ENCODE measurements around the gene FTH1.

Gene FTH1

DNA sequence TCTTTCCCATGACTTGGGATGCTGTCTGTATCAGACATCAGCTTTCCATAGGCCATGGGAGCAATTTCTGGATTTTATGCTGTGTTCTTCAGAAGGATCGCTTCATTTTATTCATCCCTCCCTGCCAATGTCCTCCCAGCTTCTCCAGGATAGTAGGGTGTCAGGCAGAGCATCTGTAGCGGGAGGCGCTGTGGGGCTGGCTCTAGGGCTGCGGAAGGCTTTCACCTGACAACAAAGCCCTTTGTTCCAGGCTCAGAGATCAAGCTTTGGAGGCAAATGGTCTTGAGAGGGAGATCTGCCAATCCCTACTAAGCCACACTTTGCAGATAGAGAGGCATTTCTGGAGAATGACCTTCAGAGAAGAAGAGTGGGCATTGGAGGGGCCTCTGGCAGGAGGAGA lies 29.5 kb upstream of the FTH1 start:
- Histone ChIP-seq H3K79me2 (ENCODE audit: insufficient read depth, low read length) (no peaks in the 10 kb centered on the region), H3K9me3 (ENCODE audit: insufficient read depth, low read depth, low read length) (no peaks in the 10 kb centered on the region; the same call in 1 of the 2 replicates), H3K9ac (ENCODE audit: low read depth, low read length, poor library complexity, severe bottlenecking) (no peak overlapping the region), H4K20me1 (ENCODE audit: insufficient read depth, low read length, poor library complexity, severe bottlenecking) (no peaks in the 10 kb centered on the region), H3K4me3 (ENCODE audit: low read length, poor library complexity, severe bottlenecking) (no peak overlapping the region), H3K36me3 (ENCODE audit: insufficient read depth, low read length) (no peaks in the 10 kb centered on the region), H3F3A (ENCODE audit: low read depth) (no peaks in the 10 kb centered on the region), H3K4me2 (ENCODE audit: low read depth, low read length, poor library complexity, severe bottlenecking) (no peak overlapping the region), H3K4me1 (ENCODE audit: insufficient read depth, low read length, poor library complexity, severe bottlenecking) (no peaks in the 10 kb centered on the region), H3K27me3 (ENCODE audit: insufficient read depth, low read length, poor library complexity, severe bottlenecking) (no peaks in the 10 kb centered on the region), H3K9me2 (replicated peaks; ENCODE audit: low read depth, low read length) (no peaks in the 10 kb centered on the region), H2AFZ (ENCODE audit: low read length) (no peak overlapping the region)
- TF ChIP-seq, protein P1, sequence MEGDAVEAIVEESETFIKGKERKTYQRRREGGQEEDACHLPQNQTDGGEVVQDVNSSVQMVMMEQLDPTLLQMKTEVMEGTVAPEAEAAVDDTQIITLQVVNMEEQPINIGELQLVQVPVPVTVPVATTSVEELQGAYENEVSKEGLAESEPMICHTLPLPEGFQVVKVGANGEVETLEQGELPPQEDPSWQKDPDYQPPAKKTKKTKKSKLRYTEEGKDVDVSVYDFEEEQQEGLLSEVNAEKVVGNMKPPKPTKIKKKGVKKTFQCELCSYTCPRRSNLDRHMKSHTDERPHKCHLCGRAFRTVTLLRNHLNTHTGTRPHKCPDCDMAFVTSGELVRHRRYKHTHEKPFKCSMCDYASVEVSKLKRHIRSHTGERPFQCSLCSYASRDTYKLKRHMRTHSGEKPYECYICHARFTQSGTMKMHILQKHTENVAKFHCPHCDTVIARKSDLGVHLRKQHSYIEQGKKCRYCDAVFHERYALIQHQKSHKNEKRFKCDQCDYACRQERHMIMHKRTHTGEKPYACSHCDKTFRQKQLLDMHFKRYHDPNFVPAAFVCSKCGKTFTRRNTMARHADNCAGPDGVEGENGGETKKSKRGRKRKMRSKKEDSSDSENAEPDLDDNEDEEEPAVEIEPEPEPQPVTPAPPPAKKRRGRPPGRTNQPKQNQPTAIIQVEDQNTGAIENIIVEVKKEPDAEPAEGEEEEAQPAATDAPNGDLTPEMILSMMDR (conservative IDR thresholded peaks at IDR 0.05; ENCODE audit: low read length): no peak
- no peak for TF ChIP-seq EZH2phosphoT487 (IDR thresholded peaks at IDR 0.05; ENCODE audit: borderline replicate concordance)

DNA sequence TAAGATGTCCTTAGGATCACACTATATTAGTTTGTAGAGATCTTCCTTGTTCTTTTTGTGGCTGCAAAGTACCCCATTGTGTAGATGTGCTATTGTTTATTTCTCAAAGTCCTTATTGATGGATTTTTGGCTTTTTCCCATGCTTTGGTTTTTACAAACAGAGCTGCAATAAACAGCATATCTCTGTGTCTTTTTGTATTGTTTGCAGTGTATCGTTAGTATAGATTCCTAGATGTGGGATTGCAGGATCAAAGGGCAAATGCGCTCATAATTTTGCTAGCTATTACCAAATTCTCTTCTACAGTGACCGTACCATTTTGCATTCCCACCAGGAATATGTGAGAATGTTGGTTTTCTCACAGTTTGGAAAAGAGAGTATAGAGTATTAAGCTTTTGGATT lies 27.5 kb upstream of the FTH1 start:
- H3K4me1 ChIP-seq (ENCODE audit: insufficient read depth, low read length, poor library complexity, severe bottlenecking): no peaks in the 10 kb centered on the region
- H3F3A ChIP-seq (ENCODE audit: low read depth): no peaks in the 10 kb centered on the region
- H3K9ac ChIP-seq (ENCODE audit: low read depth, low read length, poor library complexity, severe bottlenecking): no peak overlapping the region
- H3K9me3 ChIP-seq (ENCODE audit: insufficient read depth, low read depth, low read length): no peaks in the 10 kb centered on the region; the same call in 1 of the 2 replicates
- no peak for TF ChIP-seq EZH2phosphoT487 (IDR thresholded peaks at IDR 0.05; ENCODE audit: borderline replicate concordance)
- TF ChIP-seq, protein P1 (conservative IDR thresholded peaks at IDR 0.05; ENCODE audit: low read length): no peak
- no peak overlapping the region for H3K4me3 ChIP-seq (ENCODE audit: low read length, poor library complexity, severe bottlenecking)
- no peaks in the 10 kb centered on the region for H3K27me3 ChIP-seq (ENCODE audit: insufficient read depth, low read length, poor library complexity, severe bottlenecking)
- no peaks in the 10 kb centered on the region for H3K9me2 ChIP-seq (replicated peaks; ENCODE audit: low read depth, low read length)
- no peak overlapping the region for H2AFZ ChIP-seq (ENCODE audit: low read length)
- H3K4me2 ChIP-seq (ENCODE audit: low read depth, low read length, poor library complexity, severe bottlenecking): no peak overlapping the region
- no peaks in the 10 kb centered on the region for H4K20me1 ChIP-seq (ENCODE audit: insufficient read depth, low read length, poor library complexity, severe bottlenecking)
- no peaks in the 10 kb centered on the region for H3K79me2 ChIP-seq (ENCODE audit: insufficient read depth, low read length)
- no peaks in the 10 kb centered on the region for H3K36me3 ChIP-seq (ENCODE audit: insufficient read depth, low read length)

DNA sequence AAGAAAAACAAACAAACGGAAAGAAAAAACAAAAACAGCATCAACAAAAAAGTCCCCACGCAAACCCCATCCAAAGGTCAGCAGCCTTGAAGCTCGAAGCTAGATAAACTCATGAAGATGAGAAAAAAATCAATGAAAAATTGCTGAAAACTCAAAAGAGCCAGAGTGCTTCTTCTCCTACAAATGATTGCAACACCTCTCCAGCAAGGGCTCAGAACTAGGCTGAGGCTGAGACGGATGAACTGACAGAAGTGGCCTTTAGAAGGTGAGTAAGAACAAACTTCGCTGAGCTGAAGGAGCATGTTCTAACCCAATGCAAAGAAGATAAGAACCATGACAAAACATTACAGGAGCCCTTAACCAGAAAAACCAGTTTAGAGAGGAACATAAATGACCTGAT lies 18.4 kb upstream of the FTH1 start:
- Histone ChIP-seq H3K79me2 (ENCODE audit: insufficient read depth, low read length) (no peaks in the 10 kb centered on the region), H4K20me1 (ENCODE audit: insufficient read depth, low read length, poor library complexity, severe bottlenecking) (no peaks in the 10 kb centered on the region), H3K36me3 (ENCODE audit: insufficient read depth, low read length) (no peaks in the 10 kb centered on the region), H3K4me1 (ENCODE audit: insufficient read depth, low read length, poor library complexity, severe bottlenecking) (no peaks in the 10 kb centered on the region), H3K9ac (ENCODE audit: low read depth, low read length, poor library complexity, severe bottlenecking) (no peak overlapping the region), H3K9me2 (replicated peaks; ENCODE audit: low read depth, low read length) (no peaks in the 10 kb centered on the region), H3K4me2 (ENCODE audit: low read depth, low read length, poor library complexity, severe bottlenecking) (no peak overlapping the region), H3K9me3 (ENCODE audit: insufficient read depth, low read depth, low read length) (no peaks in the 10 kb centered on the region), H2AFZ (ENCODE audit: low read length) (no peak overlapping the region), H3F3A (ENCODE audit: low read depth) (no peaks in the 10 kb centered on the region), H3K27me3 (ENCODE audit: insufficient read depth, low read length, poor library complexity, severe bottlenecking) (no peaks in the 10 kb centered on the region), H3K4me3 (ENCODE audit: low read length, poor library complexity, severe bottlenecking) (no peak overlapping the region)
- TF ChIP-seq EZH2phosphoT487 (IDR thresholded peaks at IDR 0.05; ENCODE audit: borderline replicate concordance): no peak
- TF ChIP-seq, protein P1 (conservative IDR thresholded peaks at IDR 0.05; ENCODE audit: low read length): no peak

Measured in Loucy (cell line).